Measurements from ENCODE around the gene ARHGAP27.
A peak's percentile ranks its signal among the peaks of the same experiment; 100 is the strongest.

Gene ARHGAP27

DNA sequence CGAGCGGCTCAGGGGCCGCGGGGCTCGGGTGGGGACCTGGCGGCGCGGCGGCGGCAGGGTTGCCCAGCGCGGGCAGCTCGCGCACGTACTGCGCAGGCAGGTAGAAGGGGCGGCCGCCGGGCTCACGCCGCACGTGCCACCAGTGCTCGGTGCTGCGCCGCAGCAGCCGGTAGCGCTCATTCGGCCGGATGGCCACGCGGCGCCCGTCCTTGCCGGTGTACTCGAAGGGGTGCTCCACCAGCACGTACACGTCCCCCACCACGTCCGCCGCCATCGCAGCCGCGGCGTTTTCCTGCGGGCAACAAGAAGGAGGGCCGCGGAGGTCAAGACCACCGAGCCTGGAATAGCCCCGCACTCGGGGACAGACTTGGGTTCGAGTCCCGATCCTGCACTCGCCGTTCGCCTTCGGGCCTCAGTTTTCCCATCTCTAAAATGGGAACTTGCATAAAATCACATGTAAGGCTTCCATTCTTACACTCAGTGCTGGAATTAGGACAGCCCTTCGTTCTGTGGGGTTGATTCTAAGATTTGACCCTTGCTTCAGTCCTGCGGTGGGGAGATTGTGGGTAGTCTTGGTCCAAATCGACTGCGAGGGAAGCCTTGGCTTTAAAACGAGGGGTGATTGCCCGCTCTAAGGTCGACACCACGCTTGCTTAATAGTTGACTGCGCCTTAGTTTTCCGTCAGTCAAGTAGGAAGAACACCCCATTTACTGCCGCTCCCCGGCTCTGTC is 2.5 kb downstream of the ARHGAP27 start:
- DNase-seq: no peak

GRCh38 chr17:45429339-45430005 is 3.2 kb downstream of the ARHGAP27 start:
- DNase-seq: no peak

GRCh38 chr17:45428931-45429338 is 3.7 kb downstream of the ARHGAP27 start:
- DNase-seq: peak; percentile 47 to 62

DNA sequence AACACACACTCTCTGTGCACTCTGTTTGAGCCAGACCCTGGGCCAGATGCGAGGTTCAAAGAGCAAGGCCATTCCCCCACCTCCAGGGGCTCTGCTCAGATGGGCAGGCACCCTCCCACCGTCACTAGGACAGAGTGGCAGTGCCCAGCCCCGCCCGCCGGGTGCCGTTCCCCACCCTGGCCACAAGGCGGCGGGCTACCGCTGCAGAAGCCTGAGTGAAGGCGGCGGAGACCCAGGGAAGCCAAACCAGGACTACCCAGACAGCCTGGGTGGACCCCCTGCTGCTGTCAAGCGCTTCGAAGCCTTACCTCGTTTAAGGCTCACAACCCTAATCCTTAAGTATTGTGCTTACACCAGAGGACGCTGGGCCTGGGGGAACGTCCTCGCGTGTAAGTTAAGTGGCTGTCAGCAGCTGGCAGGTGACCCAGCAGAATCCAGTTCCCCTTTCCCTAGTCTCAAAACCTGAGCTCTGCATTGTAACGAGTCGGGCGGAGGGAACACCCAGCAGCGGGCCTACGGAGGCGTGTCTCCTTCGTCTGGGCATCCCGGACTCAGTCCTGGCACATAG is 4.5 kb downstream of the ARHGAP27 start:
- peak; percentile 97 to 99 for DNase-seq

DNA sequence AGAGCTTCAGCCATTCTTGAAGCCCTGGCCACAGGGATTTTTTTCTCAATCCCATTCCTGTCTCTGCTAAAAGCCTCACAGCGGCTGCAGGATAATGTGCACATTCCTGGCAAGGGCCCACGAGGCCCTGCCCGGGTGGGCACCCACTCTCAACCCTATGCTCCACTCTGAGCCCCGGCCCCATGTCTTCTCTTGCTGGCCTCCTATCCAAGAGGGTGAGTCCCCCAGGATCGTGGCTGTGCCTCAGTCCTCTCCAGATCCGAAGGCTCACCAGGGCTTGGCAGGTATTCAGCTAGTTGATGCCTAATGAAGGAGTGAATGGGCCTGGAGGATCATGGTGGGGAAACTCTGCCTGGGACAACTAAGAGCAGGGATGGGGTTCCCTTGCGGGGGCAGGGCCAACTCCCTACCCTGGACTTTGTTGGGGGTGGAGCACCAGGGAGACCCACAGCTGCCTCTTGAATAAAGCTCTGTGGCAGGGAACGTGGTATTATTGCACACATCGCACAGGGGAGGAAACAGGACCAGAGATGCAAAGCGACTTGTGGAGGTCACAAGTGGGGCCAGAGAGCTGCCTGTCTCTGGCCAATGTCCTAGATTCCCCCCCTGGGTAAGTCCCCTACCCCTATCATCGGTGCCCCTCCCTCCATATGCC is 5.4 kb downstream of the ARHGAP27 start:
- DNase-seq: no peak

DNA sequence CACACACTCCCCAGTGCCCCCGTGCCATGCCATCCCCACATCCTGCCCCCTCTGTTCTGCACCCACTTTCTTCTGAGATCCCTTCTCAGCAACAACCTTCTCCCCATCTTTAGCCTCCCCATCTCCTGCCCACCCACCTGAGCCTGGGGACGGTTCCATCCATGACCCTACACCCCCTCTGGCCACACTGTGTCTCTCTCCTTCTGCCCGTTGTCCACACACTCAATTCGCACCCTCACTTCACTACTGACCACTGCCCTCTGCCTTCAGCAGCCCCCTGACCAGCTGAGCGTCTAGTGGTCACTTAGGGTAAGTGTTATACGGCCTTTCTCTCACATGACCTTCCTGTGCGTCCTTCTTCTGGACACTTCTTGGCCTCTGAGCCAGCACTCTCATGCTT is 6.1 kb downstream of the ARHGAP27 start:
- DNase-seq: no peak

- DNase-seq: no peak
These were observed 6.7 kb downstream of the ARHGAP27 start for GRCh38 chr17:45425984-45426413.

DNA sequence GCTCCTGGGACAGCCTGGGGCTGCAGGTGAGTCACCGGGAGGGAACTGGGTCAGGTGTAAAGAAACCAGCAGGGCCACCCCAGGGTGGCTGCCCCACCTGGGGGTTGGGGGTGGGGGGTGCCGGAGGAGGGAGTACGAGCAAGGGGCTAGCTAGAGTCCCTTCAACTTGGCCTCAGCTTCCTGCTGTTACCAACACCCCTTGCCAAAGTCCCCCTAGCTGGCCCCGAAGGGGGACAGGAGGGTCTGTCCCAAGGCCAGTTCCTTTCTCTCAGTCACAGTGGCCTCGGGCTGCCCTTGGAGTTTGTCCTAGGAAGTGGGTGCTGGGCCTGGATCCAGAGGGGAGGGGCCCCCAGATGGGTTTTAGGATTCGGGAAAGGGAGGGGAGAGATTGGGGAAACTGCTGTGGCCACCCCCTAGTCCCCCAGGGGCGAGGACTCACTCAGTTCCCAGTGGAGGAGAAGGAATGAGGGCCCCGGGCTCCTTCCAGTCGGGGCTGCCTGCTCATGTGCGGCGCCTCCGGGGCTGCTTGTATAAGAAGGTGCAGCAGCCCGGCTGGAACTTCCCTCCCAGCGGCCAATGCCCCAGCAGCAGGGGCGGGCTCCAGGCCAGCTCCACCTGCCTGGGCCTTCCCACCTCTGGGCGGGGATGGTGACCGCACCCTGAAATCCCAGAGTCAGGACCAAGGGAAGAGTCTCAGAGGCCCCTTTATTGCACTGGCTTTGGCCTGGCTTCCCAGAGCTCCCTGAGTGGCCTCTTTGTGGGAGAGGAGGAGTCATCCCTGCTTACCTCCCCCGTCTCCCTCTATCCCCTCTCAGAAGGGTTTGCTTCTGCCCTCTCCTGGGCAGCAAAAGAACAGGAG is 7.3 kb downstream of the ARHGAP27 start:
- DNase-seq: peak; percentile 74 to 84

- no peak for DNase-seq
These were observed 7.9 kb downstream of the ARHGAP27 start for GRCh38 chr17:45424769-45425124.

DNA sequence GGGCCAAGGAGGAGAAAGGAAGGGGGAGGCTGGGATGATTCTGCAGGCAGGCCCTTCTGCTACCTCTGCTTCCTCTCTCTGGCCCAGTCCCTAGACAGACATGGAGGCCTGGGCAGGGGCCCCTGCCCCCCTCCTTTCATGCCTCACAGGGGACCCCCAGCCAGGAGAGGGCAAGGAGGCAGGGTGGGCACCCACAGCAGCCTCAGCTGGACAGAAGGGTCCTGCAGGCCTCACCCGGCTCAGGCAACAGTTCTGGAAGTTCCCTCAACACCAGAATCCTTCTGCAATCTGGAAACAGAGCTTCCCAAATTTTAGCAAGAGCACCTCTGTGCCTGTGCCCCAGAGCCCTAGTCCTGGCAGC is 8.7 kb downstream of the ARHGAP27 start:
- DNase-seq: no peak

DNA sequence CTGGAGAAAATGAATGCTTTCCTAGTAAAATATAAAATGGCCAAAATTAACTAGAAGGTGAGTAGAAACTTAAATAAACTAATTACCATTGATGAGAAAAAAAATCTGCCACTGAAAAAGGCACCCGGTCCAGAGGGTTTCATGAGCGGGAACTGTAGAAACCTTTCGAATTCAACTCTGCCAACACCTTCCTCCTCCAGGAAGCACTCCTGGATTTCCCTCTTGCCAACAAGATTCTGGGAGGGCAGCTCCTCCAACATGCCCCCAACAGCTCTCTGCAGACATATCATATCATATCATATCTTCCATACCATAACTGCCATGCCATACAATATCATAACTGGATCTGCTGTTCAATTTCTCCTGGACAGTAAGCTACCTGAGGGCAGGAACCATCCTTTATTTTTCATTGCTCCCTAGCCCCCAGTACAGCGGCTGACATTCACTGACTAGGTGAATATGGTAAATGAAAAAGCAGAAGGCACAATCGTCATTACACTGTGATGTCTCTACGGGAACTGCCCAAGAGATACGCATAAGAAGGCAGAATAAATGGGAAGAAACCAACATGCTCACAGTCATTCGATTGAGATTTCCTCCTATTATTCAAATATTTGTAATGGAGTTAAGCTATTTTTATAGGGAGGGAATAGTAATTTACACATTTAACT is 9.2 kb downstream of the ARHGAP27 start:
- no peak for DNase-seq

GRCh38 chr17:45414990-45415881 is 17.4 kb downstream of the ARHGAP27 start:
- DNase-seq: no peak

- DNase-seq: no peak
These were observed 19.2 kb downstream of the ARHGAP27 start for GRCh38 chr17:45413498-45413923.

DNA sequence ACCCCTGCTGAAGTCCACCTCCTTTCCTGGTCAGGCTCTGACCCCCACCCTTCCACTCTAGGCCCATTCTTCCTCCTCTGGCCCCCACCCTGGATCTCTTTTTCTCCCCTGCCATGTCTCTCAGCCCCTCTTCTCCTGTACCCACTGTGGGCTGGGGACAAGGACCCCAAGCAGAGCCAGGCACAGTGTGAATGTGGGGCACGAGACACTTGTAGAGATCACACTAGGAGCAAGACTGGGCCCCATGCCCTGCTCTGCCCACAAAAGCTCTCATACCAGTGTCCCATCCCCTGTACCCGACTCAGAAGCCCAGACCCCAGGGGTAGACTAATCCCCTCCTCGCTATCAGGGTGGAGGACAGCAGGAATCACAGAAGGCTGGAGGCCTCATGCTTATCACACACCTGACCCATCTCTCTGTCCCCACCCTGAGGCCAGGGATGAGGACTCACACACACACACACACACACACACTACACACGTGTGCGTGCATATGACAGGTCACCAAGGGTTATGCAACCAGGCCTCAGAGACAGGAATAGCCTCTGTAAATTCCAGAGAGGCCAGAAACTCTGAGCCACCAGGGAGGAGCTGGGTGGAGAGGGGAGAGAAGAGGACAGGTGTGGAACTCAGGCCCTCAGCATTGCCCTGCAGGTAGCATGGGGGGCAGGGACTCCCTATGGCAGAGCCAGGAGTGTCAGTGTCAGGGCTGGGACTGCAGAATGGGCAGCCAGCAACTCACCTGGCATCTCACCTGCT is 21.1 kb downstream of the ARHGAP27 start:
- DNase-seq: no peak

DNA sequence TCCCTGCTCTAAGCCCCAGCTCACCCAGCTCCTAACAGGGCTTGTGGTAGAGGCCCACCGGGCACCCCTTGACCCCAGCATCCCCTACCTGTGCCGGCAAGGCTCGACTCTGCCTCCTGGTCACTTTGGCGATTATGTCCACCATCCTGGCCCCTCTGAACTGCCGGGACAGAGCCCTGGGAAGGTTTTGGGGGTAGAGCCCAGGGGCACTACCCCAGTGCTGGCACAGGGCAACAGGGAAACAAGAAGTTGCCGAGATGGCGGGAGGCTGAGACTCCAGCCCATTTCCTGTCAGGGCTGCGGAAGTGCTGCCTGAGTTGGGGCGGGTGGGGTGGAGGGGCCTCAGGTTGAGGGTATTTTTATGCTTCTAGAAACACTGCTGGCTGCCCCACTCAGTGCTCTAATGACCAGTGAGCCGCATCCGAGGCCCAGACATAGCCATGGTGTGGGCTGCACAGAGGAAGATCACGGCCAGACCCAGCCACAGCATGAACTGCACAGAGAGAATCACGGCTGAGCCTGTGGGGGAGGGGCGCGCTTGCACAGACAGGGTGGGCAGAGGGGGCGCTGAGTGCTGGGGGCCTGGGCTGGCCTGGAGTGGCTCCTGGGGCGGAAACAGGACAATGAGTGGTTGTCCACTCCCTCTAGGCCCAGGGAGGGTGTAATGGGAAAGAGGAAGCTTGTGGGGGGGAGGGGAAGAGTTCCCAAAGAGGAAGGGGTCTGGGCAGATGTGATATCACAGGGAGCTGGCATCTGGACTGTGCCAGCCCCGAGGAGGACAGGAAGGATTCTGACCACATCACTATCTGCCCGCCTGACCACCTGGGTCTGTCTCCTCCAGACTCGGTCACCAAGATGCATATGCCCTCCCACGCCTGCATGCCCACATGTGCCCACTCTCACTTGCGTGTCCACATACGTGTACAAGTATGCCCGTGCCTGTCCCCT is 22.3 kb downstream of the ARHGAP27 start:
- no peak for DNase-seq

DNA sequence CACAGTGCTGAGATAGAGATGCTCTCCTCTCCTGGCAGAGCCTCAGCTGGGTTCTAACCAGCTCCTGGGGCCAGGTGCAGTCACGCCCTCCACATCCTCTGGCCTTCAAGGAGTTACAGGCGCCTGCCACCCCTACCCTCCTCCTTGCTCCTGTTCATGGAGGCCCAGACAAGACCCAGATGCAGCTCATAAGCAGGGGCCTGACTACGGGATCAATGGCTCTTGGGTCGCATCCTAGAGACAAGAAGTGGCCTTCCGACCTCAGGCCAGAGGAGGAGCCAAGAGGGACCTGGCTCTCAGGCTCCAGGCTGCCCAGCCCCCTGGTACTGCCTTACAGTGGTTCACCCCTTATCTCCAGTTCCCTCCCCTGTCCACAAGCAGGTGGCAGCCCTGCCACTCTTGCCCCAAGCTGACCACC is 23.0 kb downstream of the ARHGAP27 start:
- DNase-seq: no peak

- peak; percentile 84 to 94 for DNase-seq
These were observed 23.9 kb downstream of the ARHGAP27 start for GRCh38 chr17:45408611-45409421.

GRCh38 chr17:45406107-45406506 is 26.6 kb downstream of the ARHGAP27 start:
- no peak for DNase-seq

All from NCI-H524 (cell line).